DOHH2 (cell line): Measurements from ENCODE around the gene NT5DC1.

Experiments used
- H3F3A ChIP-seq: fragments of 200-600 bp; sonication (generic), shearing (Covaris generic); 2 replicates; pipeline ENCODE4 v1.6.0; 2016; ENCODE audit warnings: antibody characterized with exemption, mild to moderate bottlenecking; ENCODE audit not compliant: control insufficient read depth, insufficient read depth
- H3K27ac ChIP-seq: fragments of 200-600 bp; sonication (generic); 2 replicates; pipeline ENCODE4 v1.5.1; 2014; ENCODE audit warnings: low read depth, mild to moderate bottlenecking, low read length, moderate library complexity
- H3K27me3 ChIP-seq: fragments of 200-600 bp; sonication (generic); 2 replicates; pipeline ENCODE4 v1.6.1; 2014; ENCODE audit warnings: mild to moderate bottlenecking, low read length, mixed read lengths; ENCODE audit not compliant: control insufficient read depth
- H3K36me3 ChIP-seq: fragments of 200-600 bp; sonication (generic); 2 replicates; pipeline ENCODE4 v1.6.1; 2014; ENCODE audit warnings: mild to moderate bottlenecking, low read length, moderate library complexity, mixed read lengths; ENCODE audit not compliant: control insufficient read depth
- H3K4me1 ChIP-seq: fragments of 200-600 bp; sonication (generic); 2 replicates; pipeline ENCODE4 v1.6.1; 2014; ENCODE audit warnings: mild to moderate bottlenecking, low read length, mixed read lengths; ENCODE audit not compliant: control insufficient read depth
- H3K4me2 ChIP-seq: fragments of 200-600 bp; sonication (generic); 2 replicates; pipeline ENCODE4 v1.6.0; 2014; ENCODE audit warnings: mild to moderate bottlenecking, low read length, moderate library complexity
- H3K4me3 ChIP-seq: fragments of 200-600 bp; sonication (generic); 2 replicates; pipeline ENCODE4 v1.5.1; 2014; ENCODE audit warnings: mild to moderate bottlenecking, low read length, mixed read lengths
- H3K79me2 ChIP-seq: fragments of 200-600 bp; sonication (generic); 2 replicates; pipeline ENCODE4 v1.6.1; 2014; ENCODE audit warnings: mild to moderate bottlenecking, low read length, mixed read lengths; ENCODE audit not compliant: control insufficient read depth
- H3K9me2 ChIP-seq: fragments of 200-600 bp; sonication (generic); replicated peaks from 2 replicates; pipeline ENCODE4 v1.6.1; 2014; ENCODE audit warnings: mild to moderate bottlenecking, low read length, mixed read lengths; ENCODE audit not compliant: control insufficient read depth
- H3K9me3 ChIP-seq: fragments of 200-600 bp; sonication (generic); 2 replicates; pipeline ENCODE4 v1.6.1; 2014; ENCODE audit warnings: antibody characterized with exemption, low read length, mixed read lengths; ENCODE audit not compliant: control insufficient read depth, insufficient read depth
- H4K20me1 ChIP-seq: fragments of 200-600 bp; sonication (generic); 2 replicates; pipeline ENCODE4 v1.6.0; 2014; ENCODE audit warnings: low read depth, mild to moderate bottlenecking, antibody characterized with exemption, low read length, moderate library complexity; ENCODE audit not compliant: control insufficient read depth, insufficient read depth
- EZH2phosphoT487 ChIP-seq: fragments of 200-600 bp; sonication (generic); IDR thresholded peaks from 2 replicates; pipeline ENCODE4 v1.6.1; 2017; ENCODE audit warnings: borderline replicate concordance, mild to moderate bottlenecking, antibody characterized with exemption, low read length, moderate library complexity, mixed read lengths
- TF ChIP-seq, protein P1 (sequence below): fragments of 200-600 bp; sonication (generic); IDR thresholded peaks from one replicate; pipeline ENCODE4 v1.5.1; 2014; ENCODE audit warnings: antibody characterized with exemption, mild to moderate bottlenecking, low read depth, low read length; ENCODE audit not compliant: poor library complexity, severe bottlenecking

NT5DC1 gene

GRCh38 chr6:116118608-116119007, 18.0 kb downstream of the NT5DC1 start:
- Histone ChIP-seq H3K27ac (no peak overlapping the region), H3K4me3 (no peak overlapping the region), H3K9me2 (no peaks in the 10 kb centered on the region), H3K4me2 (no peak overlapping the region), H4K20me1 (no peaks in the 10 kb centered on the region), H3K36me3 (peaks cover 8% of the 10 kb centered on the region), H3K27me3 (no peaks in the 10 kb centered on the region), H3K4me1 (no peaks in the 10 kb centered on the region), H3F3A (no peaks in the 10 kb centered on the region), H3K79me2 (no peaks in the 10 kb centered on the region), H3K9me3 (no peaks in the 10 kb centered on the region)
- TF ChIP-seq, protein P1, sequence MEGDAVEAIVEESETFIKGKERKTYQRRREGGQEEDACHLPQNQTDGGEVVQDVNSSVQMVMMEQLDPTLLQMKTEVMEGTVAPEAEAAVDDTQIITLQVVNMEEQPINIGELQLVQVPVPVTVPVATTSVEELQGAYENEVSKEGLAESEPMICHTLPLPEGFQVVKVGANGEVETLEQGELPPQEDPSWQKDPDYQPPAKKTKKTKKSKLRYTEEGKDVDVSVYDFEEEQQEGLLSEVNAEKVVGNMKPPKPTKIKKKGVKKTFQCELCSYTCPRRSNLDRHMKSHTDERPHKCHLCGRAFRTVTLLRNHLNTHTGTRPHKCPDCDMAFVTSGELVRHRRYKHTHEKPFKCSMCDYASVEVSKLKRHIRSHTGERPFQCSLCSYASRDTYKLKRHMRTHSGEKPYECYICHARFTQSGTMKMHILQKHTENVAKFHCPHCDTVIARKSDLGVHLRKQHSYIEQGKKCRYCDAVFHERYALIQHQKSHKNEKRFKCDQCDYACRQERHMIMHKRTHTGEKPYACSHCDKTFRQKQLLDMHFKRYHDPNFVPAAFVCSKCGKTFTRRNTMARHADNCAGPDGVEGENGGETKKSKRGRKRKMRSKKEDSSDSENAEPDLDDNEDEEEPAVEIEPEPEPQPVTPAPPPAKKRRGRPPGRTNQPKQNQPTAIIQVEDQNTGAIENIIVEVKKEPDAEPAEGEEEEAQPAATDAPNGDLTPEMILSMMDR = no peak
- TF ChIP-seq EZH2phosphoT487 = no peak

- Histone ChIP-seq H3K36me3 (peaks cover 3% of the 10 kb centered on the region; the same call in 1 of the 2 replicates), H4K20me1 (no peaks in the 10 kb centered on the region), H3K4me3 (no peak overlapping the region), H3K9me3 (no peaks in the 10 kb centered on the region), H3K79me2 (no peaks in the 10 kb centered on the region), H3K9me2 (no peaks in the 10 kb centered on the region), H3K4me2 (no peak overlapping the region), H3K4me1 (no peaks in the 10 kb centered on the region), H3F3A (no peaks in the 10 kb centered on the region), H3K27me3 (no peaks in the 10 kb centered on the region), H3K27ac (no peak overlapping the region)
- no peak for TF ChIP-seq EZH2phosphoT487
- TF ChIP-seq, protein P1 = no peak
Measured at GRCh38 chr6:116120430-116120829, 19.8 kb downstream of the NT5DC1 start.

DNA sequence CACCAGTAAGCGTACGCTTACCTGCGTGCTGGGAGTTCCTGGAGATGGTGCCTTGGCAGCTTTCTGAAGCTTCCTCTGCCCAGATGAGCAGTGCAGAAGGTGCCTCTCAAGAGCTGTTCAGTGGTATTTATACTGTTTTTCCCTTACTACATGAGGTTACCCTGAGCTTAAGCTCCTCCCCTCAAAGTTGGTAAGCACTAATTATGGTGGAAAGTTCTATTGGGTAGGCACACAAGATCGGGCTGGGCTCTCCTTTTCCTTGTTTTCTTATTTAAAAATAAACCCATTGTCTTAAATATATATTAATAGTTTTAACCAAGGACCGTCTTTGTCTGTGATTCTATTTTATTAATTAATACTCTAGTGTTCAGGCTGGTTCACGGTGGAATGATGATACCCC, 25.4 kb downstream of the NT5DC1 start, which contains the start of gene COL10A1:
Gene COL10A1, minus strand, starts transcription at position 101 of the 400 bp plus-strand sequence. CDS start 640 bp downstream, outside the sequence.
- H3K4me3 ChIP-seq = no peak within 1 kb of the TSS
- no peaks in the 10 kb centered on the region for H3K36me3 ChIP-seq
- no peaks in the 10 kb centered on the region for H3K79me2 ChIP-seq
- no peaks in the 10 kb centered on the region for H3K27me3 ChIP-seq
- H4K20me1 ChIP-seq = no peaks in the 10 kb centered on the region
- no peak within 1 kb of the TSS for H3K4me2 ChIP-seq
- H3K9me3 ChIP-seq = no peaks in the 10 kb centered on the region
- H3K9me2 ChIP-seq = no peaks in the 10 kb centered on the region
- TF ChIP-seq EZH2phosphoT487 = no peak
- TF ChIP-seq, protein P1 = no peak
- no peak within 1 kb of the TSS for H3K27ac ChIP-seq
- no peaks in the 10 kb centered on the region for H3K4me1 ChIP-seq
- H3F3A ChIP-seq = no peaks in the 10 kb centered on the region
